Prostate gland (tissue), 2 donors: ENCODE data around the gene MAP3K15. TPM values are rescaled to one million over a fixed set of nuclear protein-coding genes. Genes with fewer than 3 reads are reported as not detected.

Experiments used
- DNase-seq: peaks from one replicate; pipeline ENCODE4 v3.0.0-alpha.2; 2019; ENCODE audit warnings: low spot score
- H3K27ac ChIP-seq, 2 donors: fragments of 200-600 bp; sonication (generic); 2 replicates each; pipeline ENCODE4 v1.5.1; 2017 to 2019
- H3K27me3 ChIP-seq: fragments of 200-600 bp; sonication (generic); replicated peaks from 2 replicates; pipeline ENCODE4 v1.5.1; 2019; ENCODE audit not compliant: insufficient read depth
- H3K36me3 ChIP-seq, 2 donors: fragments of 200-600 bp; sonication (generic); 1 replicate in 1 of 2; 2 replicates in 1 of 2; pipeline versions ENCODE4 v1.5.1 to v1.8.1; 2017 to 2019
- H3K4me1 ChIP-seq: fragments of 200-600 bp; sonication (generic); replicated peaks from 2 replicates; pipeline ENCODE4 v1.5.1; 2019
- H3K4me3 ChIP-seq, 2 donors: fragments of 200-600 bp; sonication (generic); 2 replicates each; pipeline ENCODE4 v1.5.1; 2017 to 2019
- H3K9me3 ChIP-seq: fragments of 200-600 bp; sonication (generic); 2 replicates; pipeline ENCODE4 v1.5.1; 2017
- POLR2A ChIP-seq: fragments of 450-650 bp; IDR thresholded peaks from one replicate; pipeline ENCODE4 v1.6.1; 2016; ENCODE audit warnings: antibody characterized with exemption, mild to moderate bottlenecking
- POLR2AphosphoS5 ChIP-seq: sonication (generic); formaldehyde crosslinking; IDR thresholded peaks from one replicate; pipeline ENCODE4 v1.6.1; 2017; ENCODE audit warnings: antibody characterized with exemption
- WGBS: methylation state at CpG from one replicate; pipeline ENCODE4 v1.1.5; 2018; 5-methylcytosine and 5-hydroxymethylcytosine counted together
- intact Hi-C: fragments of 100-400 bp; cut with DNase I; formaldehyde crosslinking; loops from one replicate; pipeline ENCODE4 v1.14.2; 2022
- total RNA-seq, 2 donors: library from RNA; depleted of rRNA; stranded (reverse); fragments of >200 nt; gene quantifications; one replicate each; pipeline ENCODE4 v1.1.0, GENCODE V29; 2016
- TF ChIP-seq, protein P1 (sequence below), 4 experiments: fragments of 200-600 bp in 2 of 4; fragments of 450-650 bp in 2 of 4; sonication (generic) in 2 of 4; IDR thresholded peaks; 1 replicate in 3 of 4; 2 replicates in 1 of 4; pipeline ENCODE4 v1.5.1; 2016 to 2019; ENCODE audit warnings: antibody characterized with exemption in 4 of 4, mild to moderate bottlenecking in 2 of 4, moderate library complexity in 2 of 4

MAP3K15 gene
- total RNA-seq, 2 donors from 2014 or later: 0.09 to 1.4 TPM

DNA sequence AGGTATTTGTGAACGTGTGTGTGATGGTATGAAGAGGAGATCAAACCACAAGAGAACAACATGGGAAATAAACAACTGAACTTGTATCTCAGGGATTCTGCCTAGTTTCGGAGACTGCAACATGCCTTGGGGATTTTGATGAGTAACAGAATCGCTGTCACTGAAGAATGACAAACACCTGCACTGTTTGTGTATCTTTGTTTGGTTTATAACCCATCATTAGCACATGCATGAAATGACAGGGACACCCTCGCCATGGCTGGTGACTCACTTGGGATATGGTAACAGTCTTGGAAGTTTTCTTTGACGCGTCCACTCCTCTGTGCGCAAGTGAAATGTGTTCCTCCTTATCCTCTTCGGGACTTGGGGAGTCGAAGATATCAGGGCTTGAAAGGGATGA is 30.3 kb upstream of the MAP3K15 start:
- H3K27me3 ChIP-seq: no peaks in the 10 kb centered on the region
- H3K36me3 ChIP-seq: no peaks in the 10 kb centered on the region
- H3K9me3 ChIP-seq: no peaks in the 10 kb centered on the region
- intact Hi-C loops: loop anchor here (2.0 kb wide), 1 partner anchor 341 kb away; the partner anchor contains the start of gene SH3KBP1
- no peak overlapping the region for H3K27ac ChIP-seq
- TF ChIP-seq POLR2A (no peak), POLR2AphosphoS5 (no peak)
- TF ChIP-seq, protein P1, sequence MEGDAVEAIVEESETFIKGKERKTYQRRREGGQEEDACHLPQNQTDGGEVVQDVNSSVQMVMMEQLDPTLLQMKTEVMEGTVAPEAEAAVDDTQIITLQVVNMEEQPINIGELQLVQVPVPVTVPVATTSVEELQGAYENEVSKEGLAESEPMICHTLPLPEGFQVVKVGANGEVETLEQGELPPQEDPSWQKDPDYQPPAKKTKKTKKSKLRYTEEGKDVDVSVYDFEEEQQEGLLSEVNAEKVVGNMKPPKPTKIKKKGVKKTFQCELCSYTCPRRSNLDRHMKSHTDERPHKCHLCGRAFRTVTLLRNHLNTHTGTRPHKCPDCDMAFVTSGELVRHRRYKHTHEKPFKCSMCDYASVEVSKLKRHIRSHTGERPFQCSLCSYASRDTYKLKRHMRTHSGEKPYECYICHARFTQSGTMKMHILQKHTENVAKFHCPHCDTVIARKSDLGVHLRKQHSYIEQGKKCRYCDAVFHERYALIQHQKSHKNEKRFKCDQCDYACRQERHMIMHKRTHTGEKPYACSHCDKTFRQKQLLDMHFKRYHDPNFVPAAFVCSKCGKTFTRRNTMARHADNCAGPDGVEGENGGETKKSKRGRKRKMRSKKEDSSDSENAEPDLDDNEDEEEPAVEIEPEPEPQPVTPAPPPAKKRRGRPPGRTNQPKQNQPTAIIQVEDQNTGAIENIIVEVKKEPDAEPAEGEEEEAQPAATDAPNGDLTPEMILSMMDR (IDR thresholded peaks at IDR 0.05): no peak
- WGBS: 86% methylated on average over 9 of the region's 9 CpGs
- H3K4me3 ChIP-seq: no peak overlapping the region
- no peak for DNase-seq
- no peaks in the 10 kb centered on the region for H3K4me1 ChIP-seq

DNA sequence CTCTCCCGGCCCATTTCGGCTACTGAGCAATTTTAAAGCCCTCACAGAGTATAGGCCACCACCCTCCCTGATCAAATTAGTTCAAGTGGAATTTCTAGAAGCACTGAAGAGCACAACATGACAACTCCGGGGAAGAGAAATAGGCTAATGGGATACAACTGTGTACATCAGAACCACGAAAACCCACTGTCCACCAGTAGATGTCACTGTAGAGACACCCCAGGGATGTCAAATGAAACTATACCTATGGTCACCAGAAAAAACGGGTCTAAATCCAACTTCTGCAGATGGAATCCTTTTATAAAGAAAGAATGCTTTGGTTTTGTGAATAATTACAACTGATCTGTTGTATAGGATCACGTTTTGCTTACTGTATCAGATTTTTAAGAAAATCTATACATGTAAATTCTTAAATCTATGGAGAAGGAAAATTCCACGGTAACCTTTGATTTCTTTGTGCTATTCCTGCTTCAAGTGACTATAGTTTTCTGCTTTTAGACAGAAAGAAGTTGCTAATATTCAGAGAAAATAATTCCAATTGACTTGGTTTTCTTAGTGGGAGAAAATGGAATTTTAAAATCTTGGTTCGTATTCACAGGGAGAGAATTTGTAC is 29.5 kb upstream of the MAP3K15 start:
- no peak overlapping the region for H3K27ac ChIP-seq
- H3K4me1 ChIP-seq: no peaks in the 10 kb centered on the region
- WGBS: 32% methylated on average over 8 of the region's 8 CpGs
- no peaks in the 10 kb centered on the region for H3K27me3 ChIP-seq
- H3K36me3 ChIP-seq: no peaks in the 10 kb centered on the region
- TF ChIP-seq, protein P1 (IDR thresholded peaks at IDR 0.05): peak in 3 of 4 experiments; percentile 27 to 51 (median 51)
- TF ChIP-seq POLR2AphosphoS5: no peak
- no peak overlapping the region for H3K4me3 ChIP-seq
- DNase-seq: peak; percentile 39
- intact Hi-C loops: loop anchor here (2.0 kb wide), 1 partner anchor 342 kb away; the partner anchor contains the start of gene SH3KBP1
- H3K9me3 ChIP-seq: no peaks in the 10 kb centered on the region

DNA sequence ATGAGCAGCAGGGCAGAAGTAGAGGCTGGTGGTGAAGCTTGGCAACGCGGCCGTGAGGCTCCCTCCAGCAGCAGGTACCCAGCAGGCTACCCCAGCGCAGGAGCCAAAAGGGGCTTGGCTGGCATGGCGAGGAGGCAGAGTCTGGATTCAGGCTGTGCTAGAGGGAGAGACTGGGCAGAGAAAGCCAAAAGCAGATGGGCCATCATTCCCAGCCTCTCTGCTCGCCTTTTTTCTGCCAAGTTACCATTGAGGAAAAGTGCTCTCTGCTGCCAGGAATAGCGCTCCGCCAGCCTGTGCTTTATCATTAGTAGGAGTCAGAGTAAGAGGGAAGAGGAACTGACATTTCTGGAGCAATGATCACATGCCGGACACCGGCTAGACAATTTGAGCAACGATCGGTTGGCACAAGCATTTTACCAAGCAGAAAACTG is 28.7 kb upstream of the MAP3K15 start:
- H3K27ac ChIP-seq: no peak overlapping the region
- intact Hi-C loops: loop anchor here (2.0 kb wide), 1 partner anchor 343 kb away; the partner anchor contains the start of gene SH3KBP1
- no peak for TF ChIP-seq POLR2AphosphoS5
- TF ChIP-seq, protein P1 (IDR thresholded peaks at IDR 0.05): no peak
- TF ChIP-seq POLR2A: no peak
- no peaks in the 10 kb centered on the region for H3K9me3 ChIP-seq
- 90% methylated on average over 12 of the region's 12 CpGs for WGBS
- no peaks in the 10 kb centered on the region for H3K27me3 ChIP-seq
- no peaks in the 10 kb centered on the region for H3K4me1 ChIP-seq
- no peaks in the 10 kb centered on the region for H3K36me3 ChIP-seq
- no peak overlapping the region for H3K4me3 ChIP-seq
- no peak for DNase-seq

DNA sequence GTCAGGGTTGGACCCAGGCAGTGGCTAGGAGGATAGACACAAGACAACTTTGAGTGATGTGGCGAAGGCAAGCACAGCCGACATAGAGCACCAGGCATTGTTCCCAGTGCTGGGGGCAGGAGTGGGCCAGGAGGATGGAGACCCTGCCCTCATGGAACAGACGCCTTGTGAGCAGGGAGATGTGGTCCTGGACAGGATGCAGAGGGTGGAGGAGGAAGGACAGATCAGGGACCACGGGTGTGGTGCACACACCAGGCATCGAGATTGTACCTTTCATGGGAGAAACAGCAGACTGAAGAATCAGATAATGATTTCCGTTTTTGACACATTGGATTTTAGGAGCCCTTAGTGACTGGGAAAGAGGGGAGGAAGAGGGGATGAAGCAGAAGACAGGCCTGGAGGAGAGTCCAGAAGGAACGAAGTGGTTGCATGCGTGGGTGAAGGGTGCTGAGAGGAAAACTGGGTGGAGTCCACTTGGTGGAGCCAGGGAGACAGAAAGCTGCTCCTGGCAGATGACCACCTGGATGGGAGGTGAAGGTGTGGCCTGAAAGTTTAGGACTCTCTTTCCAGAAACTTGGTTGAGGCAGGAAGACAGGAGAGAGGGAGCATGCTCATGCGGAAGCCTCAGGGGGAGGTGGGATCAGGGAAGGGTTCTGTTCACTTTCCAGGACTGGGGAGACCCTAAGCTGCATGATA is 27.9 kb upstream of the MAP3K15 start:
- Histone ChIP-seq H3K27ac (no peak overlapping the region), H3K4me1 (no peaks in the 10 kb centered on the region), H3K36me3 (no peaks in the 10 kb centered on the region), H3K27me3 (no peaks in the 10 kb centered on the region), H3K4me3 (no peak overlapping the region), H3K9me3 (no peaks in the 10 kb centered on the region)
- 87% methylated on average over 9 of the region's 9 CpGs for WGBS
- no peak for DNase-seq
- TF ChIP-seq, protein P1 (IDR thresholded peaks at IDR 0.05): no peak
- TF ChIP-seq POLR2AphosphoS5 (no peak), POLR2A (no peak)
- intact Hi-C loops: no loop called here
